ENCODE results near the gene NPAS3. TPM values are rescaled to one million over a fixed set of nuclear protein-coding genes. Genes with fewer than 3 reads are reported as not detected.

Gene NPAS3
- total and polyA plus RNA-seq, 7 donors = 0.04 to 1.5 (median 0.39) TPM

GRCh38 chr14:33201116-33201515, 262.4 kb downstream of the NPAS3 start:
- no peak for ATAC-seq
- WGBS, 3 donors = 85 to 87% (median 86%) methylated on average over 2 of the region's 2 CpGs
- DNase-seq = no peak
- Histone ChIP-seq H3K36me3 (ENCODE audit: insufficient read depth in 1 of 2, low read depth in 1 of 2) (no peaks in the 10 kb centered on the region), H3K9me3 (no peaks in the 10 kb centered on the region), H3K4me1 (no peaks in the 10 kb centered on the region), H3K4me3 (no peak overlapping the region), H3K27me3 (ENCODE audit: insufficient read depth in 3 of 3, low read length in 2 of 3) (no peaks in the 10 kb centered on the region), H3K27ac (no peak overlapping the region)
- intact Hi-C loops (cut with DNase I) = no loop called here
- TF ChIP-seq CTCF (IDR thresholded peaks at IDR 0.05) = no peak

DNA sequence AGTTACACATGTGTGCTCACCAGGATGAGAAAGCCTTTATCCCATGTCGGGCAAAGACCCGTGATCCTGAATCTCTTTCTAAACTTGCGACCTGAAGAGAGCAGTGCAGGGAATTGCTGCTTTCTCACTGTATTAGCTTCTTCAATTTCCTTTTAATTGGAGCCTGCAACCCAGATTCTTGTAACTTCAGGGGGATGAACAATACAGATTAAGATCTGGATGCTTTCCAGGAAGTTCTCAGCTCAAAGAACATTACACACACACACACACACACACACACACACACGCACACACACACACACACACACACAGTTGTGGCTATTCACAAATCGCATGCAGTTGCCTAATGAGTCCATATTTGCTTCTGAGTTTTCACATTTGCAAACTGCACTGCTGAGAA, 268.3 kb downstream of the NPAS3 start:
- ATAC-seq (no peak), DNase-seq (no peak)
- H3K4me3 ChIP-seq = no peak overlapping the region
- no peaks in the 10 kb centered on the region for H3K9me3 ChIP-seq
- no peak for TF ChIP-seq CTCF (IDR thresholded peaks at IDR 0.05)
- H3K27me3 ChIP-seq (ENCODE audit: insufficient read depth in 3 of 3, low read length in 2 of 3) = no peaks in the 10 kb centered on the region
- WGBS, 3 donors = 53 to 58% (median 54%) methylated on average over 5 of the region's 5 CpGs
- intact Hi-C loops (cut with DNase I) = no loop called here
- H3K27ac ChIP-seq = no peak overlapping the region
- no peaks in the 10 kb centered on the region for H3K4me1 ChIP-seq
- H3K36me3 ChIP-seq (ENCODE audit: insufficient read depth in 1 of 2, low read depth in 1 of 2) = no peaks in the 10 kb centered on the region

GRCh38 chr14:33207467-33208017, 268.9 kb downstream of the NPAS3 start:
- Histone ChIP-seq H3K36me3 (ENCODE audit: insufficient read depth in 1 of 2, low read depth in 1 of 2) (no peaks in the 10 kb centered on the region), H3K4me1 (no peaks in the 10 kb centered on the region), H3K27me3 (ENCODE audit: insufficient read depth in 3 of 3, low read length in 2 of 3) (no peaks in the 10 kb centered on the region), H3K9me3 (no peaks in the 10 kb centered on the region), H3K27ac (no peak overlapping the region), H3K4me3 (no peak overlapping the region)
- DNase-seq (no peak), ATAC-seq (no peak)
- intact Hi-C loops (cut with DNase I) = no loop called here
- no peak for TF ChIP-seq CTCF (IDR thresholded peaks at IDR 0.05)
- 54 to 77% (median 62%) methylated on average over 1 of the region's 1 CpG for WGBS, 3 donors

DNA sequence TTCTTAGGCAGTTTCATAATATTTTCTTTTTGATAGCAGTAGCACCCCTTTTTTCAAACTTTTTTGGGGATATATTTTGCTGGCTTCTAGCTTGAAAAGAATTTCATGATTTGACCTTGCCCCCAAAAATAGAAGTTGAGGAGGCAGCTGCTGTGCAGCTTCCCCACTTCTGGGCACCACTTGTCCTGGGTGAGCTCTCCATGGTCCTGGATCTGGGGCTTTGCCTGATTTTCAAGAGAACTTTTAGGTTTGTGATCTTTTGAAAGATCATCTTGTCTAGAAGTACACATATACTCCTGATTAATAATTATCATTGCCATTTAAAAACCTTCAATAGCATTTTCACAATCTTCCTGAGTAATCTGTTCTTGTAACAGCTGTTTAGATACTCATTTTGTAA, 271.6 kb downstream of the NPAS3 start:
- Histone ChIP-seq H3K27me3 (ENCODE audit: insufficient read depth in 3 of 3, low read length in 2 of 3) (no peaks in the 10 kb centered on the region), H3K27ac (no peak overlapping the region), H3K4me3 (no peak overlapping the region), H3K4me1 (no peaks in the 10 kb centered on the region), H3K9me3 (no peaks in the 10 kb centered on the region), H3K36me3 (ENCODE audit: insufficient read depth in 1 of 2, low read depth in 1 of 2) (no peaks in the 10 kb centered on the region)
- TF ChIP-seq CTCF (IDR thresholded peaks at IDR 0.05) = no peak
- ATAC-seq = no peak
- intact Hi-C loops (cut with DNase I) = no loop called here
- no peak for DNase-seq

GRCh38 chr14:33218026-33218425, 279.3 kb downstream of the NPAS3 start:
- 65 to 72% (median 68%) methylated on average over 2 of the region's 2 CpGs for WGBS, 3 donors
- Histone ChIP-seq H3K27me3 (ENCODE audit: insufficient read depth in 3 of 3, low read length in 2 of 3) (no peaks in the 10 kb centered on the region), H3K9me3 (no peaks in the 10 kb centered on the region), H3K4me1 (no peaks in the 10 kb centered on the region), H3K27ac (no peak overlapping the region), H3K4me3 (no peak overlapping the region), H3K36me3 (ENCODE audit: insufficient read depth in 1 of 2, low read depth in 1 of 2) (no peaks in the 10 kb centered on the region)
- ATAC-seq (peak in 1 of 4 donors; percentile 55), DNase-seq (no peak)
- TF ChIP-seq CTCF (IDR thresholded peaks at IDR 0.05) = no peak
- intact Hi-C loops (cut with DNase I) = no loop called here

Data from psoas muscle (tissue), 8 donors.